K562 (cell line): ENCODE data around the gene ENTR1. TPM values are rescaled to one million over a fixed set of nuclear protein-coding genes. Genes with fewer than 3 reads are reported as not detected.

Experiments
- ARID4B ChIP-seq: sonication (generic); formaldehyde crosslinking; IDR thresholded peaks from 2 replicates; pipeline ENCODE4 v1.8.0; 2022; ENCODE audit warnings: mild to moderate bottlenecking, missing genetic modification reagents
- CBFB ChIP-seq: sonication (generic); formaldehyde crosslinking; IDR thresholded peaks from 2 replicates; pipeline ENCODE4 v1.4.0; 2020; ENCODE audit warnings: mild to moderate bottlenecking, missing genetic modification reagents
- HNRNPK ChIP-seq: fragments of 200-400 bp; formaldehyde crosslinking; IDR thresholded peaks from one replicate; pipeline ENCODE4 v1.6.1; 2018; ENCODE audit warnings: mild to moderate bottlenecking, low read depth, low read length; ENCODE audit not compliant: poor library complexity, severe bottlenecking
- KDM5B ChIP-seq: fragments of 200-600 bp; sonication (generic); IDR thresholded peaks from 2 replicates; pipeline ENCODE4 v1.6.1; 2012; ENCODE audit warnings: low read depth, mild to moderate bottlenecking, moderate library complexity, low read length, control low read depth, inconsistent platforms; ENCODE audit not compliant: insufficient replicate concordance
- PCBP1 ChIP-seq: fragments of 200-400 bp; formaldehyde crosslinking; IDR thresholded peaks from 2 replicates; pipeline ENCODE4 v1.6.1; 2018; ENCODE audit warnings: mild to moderate bottlenecking, low read depth, low read length; ENCODE audit not compliant: poor library complexity, severe bottlenecking
- POLR2G ChIP-seq: fragments of 200-400 bp; formaldehyde crosslinking; IDR thresholded peaks from 2 replicates; pipeline ENCODE4 v1.6.1; 2017; ENCODE audit warnings: low read depth, mild to moderate bottlenecking, antibody characterized with exemption, low read length, moderate library complexity
- SAP30 ChIP-seq: fragments of 200-600 bp; sonication (generic); IDR thresholded peaks from 2 replicates; pipeline ENCODE4 v1.6.1; 2012; ENCODE audit warnings: borderline replicate concordance, low read depth, mild to moderate bottlenecking, moderate library complexity, low read length, control low read depth, inconsistent platforms; ENCODE audit not compliant: insufficient read depth, poor library complexity, severe bottlenecking
- TEAD4 ChIP-seq, 2 experiments: sonication (generic) in 1 of 2; formaldehyde crosslinking in 1 of 2; IDR thresholded peaks; 2 replicates each; pipeline versions ENCODE4 v1.6.1 to v1.8.0; 2012 to 2022; ENCODE audit warnings: borderline replicate concordance in 1 of 2, inconsistent platforms in 1 of 2, low read length in 1 of 2, mild to moderate bottlenecking in 1 of 2, missing genetic modification reagents in 1 of 2
- TSC22D4 ChIP-seq: fragments of 450-650 bp; IDR thresholded peaks from 2 replicates; pipeline ENCODE4 v1.6.1; 2016; ENCODE audit warnings: missing genetic modification characterization, missing biosample characterization, control low read depth
- ZNF124 ChIP-seq: sonication (generic); formaldehyde crosslinking; IDR thresholded peaks from 2 replicates; pipeline ENCODE4 v1.8.1; 2022; ENCODE audit warnings: missing genetic modification reagents
- ZNF184 ChIP-seq: sonication (generic); formaldehyde crosslinking; IDR thresholded peaks from 2 replicates; pipeline ENCODE4 v1.5.0; 2020; ENCODE audit warnings: missing genetic modification reagents
- ZNF263 ChIP-seq: sonication (generic); formaldehyde crosslinking; IDR thresholded peaks from 2 replicates; pipeline ENCODE4 v1.8.0; 2022; ENCODE audit warnings: mild to moderate bottlenecking, missing genetic modification reagents, borderline replicate concordance
- polyA plus RNA-seq, 8 experiments: library from polyadenylated mRNA; depleted of rRNA in 4 of 8; stranded (reverse) in 5 of 8; unstranded in 3 of 8; fragments of >200 nt; fragmentation: Nextera tagmentation in 2 of 8; fragmentation: Illumina TruSeq in 1 of 8; extraction: Ambion mirVana in 2 of 8; extraction: Trizol in 1 of 8; gene quantifications; 2 replicates each; pipeline versions ENCODE4 v1.2.1 to v1.2.3, GENCODE V29; 2011 to 2014; ENCODE audit warnings: inconsistent platforms in 1 of 8, missing spikeins in 1 of 8
- total RNA-seq, 7 experiments: library from RNA; depleted of rRNA in 6 of 7; stranded (reverse); fragments of >200 nt in 6 of 7; fragmentation: Illumina TruSeq in 2 of 7; extraction: Trizol in 2 of 7; gene quantifications; 2 replicates each; pipeline versions ENCODE4 v1.2.1 to v1.2.3, GENCODE V29; 2011 to 2021; ENCODE audit warnings: low replicate concordance in 1 of 7
- TF ChIP-seq, protein P1 (sequence below): IDR thresholded peaks from 2 replicates; pipeline ENCODE4 v1.6.1; 2011; ENCODE audit not compliant: insufficient read length; ENCODE audit errors: extremely low read depth
- TF ChIP-seq, protein P2 (sequence below), 3 experiments: IDR thresholded peaks in 2 of 3; conservative IDR thresholded peaks in 1 of 3; 2 replicates each; pipeline ENCODE4 v1.5.1; 2011 to 2012; ENCODE audit warnings: low read length in 3 of 3, mild to moderate bottlenecking in 3 of 3, control low read depth in 2 of 3, improper control_type of control experiment in 1 of 3, inconsistent platforms in 1 of 3, low read depth in 1 of 3, mixed read lengths in 1 of 3, moderate library complexity in 1 of 3; ENCODE audit not compliant: insufficient read depth in 2 of 3

Gene ENTR1
- total and polyA plus RNA-seq, 9 of the 15 experiments (the other 6 are each of a cell fraction or from before 2014, with no cell fraction given) = 6.7 to 106 (median 72.6) TPM

DNA sequence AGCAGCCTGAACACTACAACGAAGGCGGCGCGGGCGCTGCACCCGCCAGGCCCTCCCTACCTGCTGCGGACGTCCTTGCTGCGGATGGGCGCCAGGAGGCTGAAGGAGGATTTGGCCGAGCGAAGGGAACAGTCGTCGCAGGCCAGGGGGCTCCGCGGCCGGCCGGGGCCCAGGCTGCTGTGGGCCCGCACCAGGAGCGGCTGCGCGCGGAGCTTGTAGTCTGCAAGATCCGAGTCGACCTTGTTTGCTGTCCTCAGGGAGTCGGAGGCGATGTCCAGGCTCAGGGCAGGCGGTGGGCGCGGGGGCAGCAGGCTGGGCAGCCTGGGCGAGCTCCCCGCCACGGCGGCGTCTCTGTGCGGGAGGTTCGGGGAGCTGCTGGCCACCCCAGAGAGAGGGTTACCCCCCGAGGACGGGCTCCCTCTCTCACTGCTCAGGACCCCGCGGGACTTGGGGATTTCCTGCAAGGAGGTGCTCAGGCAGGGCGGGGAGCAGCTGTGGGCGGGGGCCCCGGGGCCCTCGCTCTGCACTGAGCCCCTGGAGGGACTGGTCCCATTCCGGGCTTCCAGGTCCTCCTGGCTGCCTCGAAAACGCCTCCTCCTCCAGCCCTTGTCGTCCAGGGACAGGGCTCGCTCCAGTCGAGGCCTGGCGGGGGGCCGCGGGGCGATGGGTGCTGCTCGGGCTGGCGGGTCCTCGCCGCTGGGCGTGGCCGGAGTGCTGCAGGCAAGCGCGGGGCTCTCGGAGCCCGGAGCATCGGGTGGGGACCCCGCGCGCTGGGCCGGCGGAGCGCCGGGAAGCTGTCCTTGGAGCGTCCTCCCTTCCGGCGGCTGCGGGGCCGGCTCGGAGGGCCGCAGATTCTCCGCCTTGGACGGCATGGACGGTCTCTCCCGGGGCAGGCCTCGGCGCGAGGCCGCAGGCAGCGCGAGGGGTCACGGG is 28.4 kb upstream of the ENTR1 start (continued):
- TF ChIP-seq, protein P1, sequence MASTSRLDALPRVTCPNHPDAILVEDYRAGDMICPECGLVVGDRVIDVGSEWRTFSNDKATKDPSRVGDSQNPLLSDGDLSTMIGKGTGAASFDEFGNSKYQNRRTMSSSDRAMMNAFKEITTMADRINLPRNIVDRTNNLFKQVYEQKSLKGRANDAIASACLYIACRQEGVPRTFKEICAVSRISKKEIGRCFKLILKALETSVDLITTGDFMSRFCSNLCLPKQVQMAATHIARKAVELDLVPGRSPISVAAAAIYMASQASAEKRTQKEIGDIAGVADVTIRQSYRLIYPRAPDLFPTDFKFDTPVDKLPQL = no peak
- TF ChIP-seq TSC22D4 (tag) (no peak), TEAD4 (IDR thresholded peaks at IDR 0.05; ENCODE audit: low read length) (no peak), TEAD4 (CRISPR knock-in tag; IDR thresholded peaks at IDR 0.05; ENCODE audit: borderline replicate concordance) (0 out of 2 replicates have a peak, but pooled peaks have one; percentile 12), CBFB (CRISPR knock-in tag) (0 out of 2 replicates have a peak, but pooled peaks have one; percentile 66), PCBP1 (peak; percentile 20), ZNF124 (peak; percentile 53; the same call in 1 of the 2 replicates), KDM5B (peak; percentile 9), HNRNPK (no peak), ZNF184 (CRISPR knock-in tag) (no peak), POLR2G (peak; percentile 84; the same call in 1 of the 2 replicates), ARID4B (CRISPR knock-in tag) (peak; percentile 50; the same call in 1 of the 2 replicates), ZNF263 (CRISPR knock-in tag) (0 out of 2 replicates have a peak, but pooled peaks have one; percentile 29), SAP30 (peak; percentile 46)
- TF ChIP-seq, protein P2, sequence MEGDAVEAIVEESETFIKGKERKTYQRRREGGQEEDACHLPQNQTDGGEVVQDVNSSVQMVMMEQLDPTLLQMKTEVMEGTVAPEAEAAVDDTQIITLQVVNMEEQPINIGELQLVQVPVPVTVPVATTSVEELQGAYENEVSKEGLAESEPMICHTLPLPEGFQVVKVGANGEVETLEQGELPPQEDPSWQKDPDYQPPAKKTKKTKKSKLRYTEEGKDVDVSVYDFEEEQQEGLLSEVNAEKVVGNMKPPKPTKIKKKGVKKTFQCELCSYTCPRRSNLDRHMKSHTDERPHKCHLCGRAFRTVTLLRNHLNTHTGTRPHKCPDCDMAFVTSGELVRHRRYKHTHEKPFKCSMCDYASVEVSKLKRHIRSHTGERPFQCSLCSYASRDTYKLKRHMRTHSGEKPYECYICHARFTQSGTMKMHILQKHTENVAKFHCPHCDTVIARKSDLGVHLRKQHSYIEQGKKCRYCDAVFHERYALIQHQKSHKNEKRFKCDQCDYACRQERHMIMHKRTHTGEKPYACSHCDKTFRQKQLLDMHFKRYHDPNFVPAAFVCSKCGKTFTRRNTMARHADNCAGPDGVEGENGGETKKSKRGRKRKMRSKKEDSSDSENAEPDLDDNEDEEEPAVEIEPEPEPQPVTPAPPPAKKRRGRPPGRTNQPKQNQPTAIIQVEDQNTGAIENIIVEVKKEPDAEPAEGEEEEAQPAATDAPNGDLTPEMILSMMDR (IDR thresholded peaks at IDR 0.05 in 2 of 3, conservative IDR thresholded peaks at IDR 0.05 in 1 of 3; ENCODE audit: insufficient read depth in 2 of 3, low read depth in 1 of 3, low read length in 3 of 3) = 0 out of 6 replicates have a peak, but pooled peaks of 1 of the 3 experiments have one; percentile 5
